ENCODE data around the gene BLTP3A. TPM values are rescaled to one million over a fixed set of nuclear protein-coding genes. Genes with fewer than 3 reads are reported as not detected.

Gene BLTP3A
- total and polyA plus RNA-seq, 2 of the 13 experiments (the other 11 are each of a cell fraction or from before 2014, with no cell fraction given) = 22.1 to 24.0 TPM

- TF ChIP-seq PRDM15 (CRISPR knock-in tag; IDR thresholded peaks at IDR 0.05) (peak; percentile 73; the same call in 1 of the 2 replicates), PRDM4 (CRISPR knock-in tag; IDR thresholded peaks at IDR 0.05; ENCODE audit: borderline replicate concordance) (no peak), ZNF407 (CRISPR knock-in tag; IDR thresholded peaks at IDR 0.05; ENCODE audit: not compliant biosample characterization) (peak; percentile 12), ATF3 (CRISPR knock-in tag; IDR thresholded peaks at IDR 0.05) (peak; percentile 89), ZNF724P (CRISPR knock-in tag; IDR thresholded peaks at IDR 0.05; ENCODE audit: borderline replicate concordance) (0 out of 2 replicates have a peak, but pooled peaks have one; percentile 46), TEF (CRISPR knock-in tag; IDR thresholded peaks at IDR 0.05) (no peak), ZBTB8A (CRISPR knock-in tag; IDR thresholded peaks at IDR 0.05; ENCODE audit: borderline replicate concordance, low read depth) (0 out of 2 replicates have a peak, but pooled peaks have one; percentile 47), ZBTB3 (CRISPR knock-in tag; IDR thresholded peaks at IDR 0.05; ENCODE audit: borderline replicate concordance, low read depth) (no peak)
Measured at GRCh38 chr6:34792605-34793500, 970 bp downstream of the BLTP3A start (continued).

Measured in HepG2 (cell line).